GM21576 (cell line): ENCODE measurements around the gene PSRC1.
"Not testable (repeated sequence)": the region's sequence is repeated elsewhere in the genome, so short reads cannot be mapped to it uniquely, and the experiment has no call there.

Experiments
- ATAC-seq: cut with Tn5 transposase; IDR thresholded peaks from one replicate; pipeline ENCODE4 v1.9.1; 2021; ENCODE audit warnings: mild to moderate bottlenecking, moderate library complexity; ENCODE audit not compliant: unreplicated experiment

PSRC1 gene

GRCh38 chr1:109296782-109297181, 13.8 kb upstream of the PSRC1 start:
- ATAC-seq = no peak

GRCh38 chr1:109295712-109296415, 12.9 kb upstream of the PSRC1 start:
- no peak for ATAC-seq

GRCh38 chr1:109294481-109294880, 11.5 kb upstream of the PSRC1 start:
- ATAC-seq = no peak

- no peak for ATAC-seq
Measured at GRCh38 chr1:109293026-109293425, 10.1 kb upstream of the PSRC1 start.

- ATAC-seq = no peak
Measured at GRCh38 chr1:109292364-109292763, 9.4 kb upstream of the PSRC1 start.

GRCh38 chr1:109290998-109291397, 8.1 kb upstream of the PSRC1 start:
- ATAC-seq = no peak

- no peak for ATAC-seq
Measured at GRCh38 chr1:109290137-109290536, 7.2 kb upstream of the PSRC1 start.

GRCh38 chr1:109286762-109287161, 3.8 kb upstream of the PSRC1 start:
- not testable (repeated sequence) for ATAC-seq

- ATAC-seq = no peak
Measured at GRCh38 chr1:109283748-109284600, 1.0 kb upstream of the PSRC1 start.

GRCh38 chr1:109282497-109282951, 421 bp downstream of the PSRC1 start:
- no peak for ATAC-seq

GRCh38 chr1:109281680-109282496, 1.1 kb downstream of the PSRC1 start:
- ATAC-seq = no peak

GRCh38 chr1:109280862-109281261, 2.1 kb downstream of the PSRC1 start:
- no peak for ATAC-seq

- ATAC-seq = no peak
Measured at GRCh38 chr1:109279615-109280278, 3.2 kb downstream of the PSRC1 start.

GRCh38 chr1:109277434-109278204, 5.3 kb downstream of the PSRC1 start:
- ATAC-seq = peak; percentile 72

- no peak for ATAC-seq
Measured at GRCh38 chr1:109275706-109276345, 7.1 kb downstream of the PSRC1 start.

- ATAC-seq = no peak
Measured at GRCh38 chr1:109274533-109275476, 8.1 kb downstream of the PSRC1 start.

- ATAC-seq = no peak
Measured at GRCh38 chr1:109273570-109274288, 9.2 kb downstream of the PSRC1 start.
